OCI-LY3 (cell line): Measurements from ENCODE around the gene DSEL.
A peak's percentile ranks its signal among the peaks of the same experiment; 100 is the strongest.

Experiments used
- H2AFZ ChIP-seq: fragments of 200-600, 300-600 bp; shearing (Covaris generic); 2 replicates; pipeline ENCODE4 v1.6.0; 2014; ENCODE audit warnings: antibody characterized with exemption, low read depth, low read length
- H3K27ac ChIP-seq: fragments of 200-600, 300-600 bp; sonication (generic); 2 replicates; pipeline ENCODE4 v1.5.1; 2014; ENCODE audit warnings: mild to moderate bottlenecking, low read length, moderate library complexity, mixed read lengths
- H3K27me3 ChIP-seq: fragments of 200-600, 300-600 bp; sonication (generic); 2 replicates; pipeline ENCODE4 v1.6.1; 2014; ENCODE audit warnings: low read depth, low read length, mixed read lengths
- H3K36me3 ChIP-seq: fragments of 200-600, 300-600 bp; sonication (generic); replicated peaks from 2 replicates; pipeline ENCODE3; 2014; ENCODE audit warnings: low read depth, low read length, mixed read lengths
- H3K4me1 ChIP-seq: fragments of 300-600, 200-600 bp; sonication (generic); 2 replicates; pipeline ENCODE4 v1.6.1; 2014; ENCODE audit warnings: low read length, mixed read lengths
- H3K4me2 ChIP-seq: fragments of 200-600, 300-600 bp; sonication (generic); 2 replicates; pipeline ENCODE4 v1.6.1; 2014; ENCODE audit warnings: low read length, mixed read lengths
- H3K4me3 ChIP-seq: fragments of 300-600, 200-600 bp; sonication (generic); 2 replicates; pipeline ENCODE4 v1.5.1; 2014; ENCODE audit warnings: antibody characterized with exemption, mild to moderate bottlenecking, low read length, moderate library complexity
- H3K79me2 ChIP-seq: fragments of 300-600, 200-600 bp; shearing (Covaris generic); 2 replicates; pipeline ENCODE4 v1.6.1; 2014; ENCODE audit warnings: mild to moderate bottlenecking, low read length, mixed read lengths
- H3K9ac ChIP-seq: fragments of 300-600, 200-600 bp; shearing (Covaris generic); 2 replicates; pipeline ENCODE4 v1.6.0; 2014; ENCODE audit warnings: mild to moderate bottlenecking, low read length, moderate library complexity
- H3K9me3 ChIP-seq: fragments of 200-600, 300-600 bp; shearing (Covaris generic); 2 replicates; pipeline ENCODE4 v1.6.1; 2014; ENCODE audit warnings: low read length, mixed read lengths; ENCODE audit not compliant: insufficient read depth
- H4K20me1 ChIP-seq: fragments of 200-600, 300-600 bp; sonication (generic); 2 replicates; pipeline ENCODE4 v1.6.1; 2016; ENCODE audit warnings: low read length, mixed read lengths; ENCODE audit not compliant: insufficient read depth
- EZH2phosphoT487 ChIP-seq: fragments of 200-600 bp; shearing (Covaris generic); IDR thresholded peaks from 2 replicates; pipeline ENCODE4 v1.6.1; 2018; ENCODE audit warnings: antibody characterized with exemption, mixed run types, low read depth
- TF ChIP-seq, protein P1 (sequence below): fragments of 200-600, 300-600 bp; sonication (generic); IDR thresholded peaks from 2 replicates; pipeline ENCODE4 v1.5.1; 2014; ENCODE audit warnings: antibody characterized with exemption, low read length, low read depth

The DSEL gene

DNA sequence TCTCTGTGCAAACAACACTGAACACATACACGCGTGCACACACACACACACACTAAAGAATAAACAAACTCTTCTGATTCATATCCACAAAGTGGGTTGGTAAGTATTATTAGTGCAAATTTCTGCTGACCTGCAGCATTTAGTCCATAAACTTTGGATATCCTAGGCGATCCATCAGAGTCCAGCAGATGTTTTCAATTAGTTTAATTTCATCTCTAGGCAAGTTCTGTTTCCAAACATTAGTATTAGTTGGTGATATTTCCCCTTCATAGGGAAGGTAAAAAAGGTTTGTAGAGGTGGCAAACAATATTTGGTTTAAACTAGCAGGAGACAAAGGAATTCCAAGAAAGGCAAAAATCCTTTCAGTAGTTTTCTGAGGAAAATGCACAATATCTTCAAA is 5.7 kb downstream of the DSEL start:
- Histone ChIP-seq H3K4me1 (no peaks in the 10 kb centered on the region), H2AFZ (no peak overlapping the region), H3K27ac (no peak overlapping the region)

DNA sequence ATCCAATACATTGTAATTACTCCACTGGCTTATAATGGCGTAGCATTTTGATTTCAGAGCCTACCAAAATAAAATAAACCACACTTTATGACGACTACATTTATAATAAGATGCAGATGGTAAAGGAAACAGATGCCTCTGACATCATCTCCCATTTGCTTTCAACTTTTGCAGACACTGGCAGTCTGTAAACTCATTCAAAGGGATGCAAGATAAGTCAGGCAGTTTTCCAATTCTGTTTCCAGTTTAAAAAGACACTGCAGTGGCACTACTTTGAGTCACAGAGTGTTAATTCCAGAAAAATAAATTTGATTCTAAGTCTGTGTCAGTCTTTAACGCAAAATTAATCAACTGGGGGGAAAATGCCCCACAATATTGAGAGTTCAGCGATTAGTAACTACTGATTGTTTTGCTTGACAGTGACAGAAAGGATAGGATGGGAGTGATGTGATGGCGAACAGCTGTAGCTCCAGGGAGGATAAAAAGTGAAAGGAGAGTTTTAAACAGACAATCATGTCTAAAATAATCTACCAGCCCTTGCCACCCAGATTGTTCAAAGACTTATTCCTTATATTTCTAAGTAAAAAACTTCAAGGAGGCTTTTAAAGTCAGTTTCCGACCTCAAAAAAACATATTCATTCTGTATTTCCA is 6.7 kb downstream of the DSEL start:
- H4K20me1 ChIP-seq: no peaks in the 10 kb centered on the region
- H3K27me3 ChIP-seq: no peaks in the 10 kb centered on the region
- peak overlapping the region; percentile 19 for H2AFZ ChIP-seq
- H3K4me2 ChIP-seq: no peak overlapping the region
- TF ChIP-seq, protein P1, sequence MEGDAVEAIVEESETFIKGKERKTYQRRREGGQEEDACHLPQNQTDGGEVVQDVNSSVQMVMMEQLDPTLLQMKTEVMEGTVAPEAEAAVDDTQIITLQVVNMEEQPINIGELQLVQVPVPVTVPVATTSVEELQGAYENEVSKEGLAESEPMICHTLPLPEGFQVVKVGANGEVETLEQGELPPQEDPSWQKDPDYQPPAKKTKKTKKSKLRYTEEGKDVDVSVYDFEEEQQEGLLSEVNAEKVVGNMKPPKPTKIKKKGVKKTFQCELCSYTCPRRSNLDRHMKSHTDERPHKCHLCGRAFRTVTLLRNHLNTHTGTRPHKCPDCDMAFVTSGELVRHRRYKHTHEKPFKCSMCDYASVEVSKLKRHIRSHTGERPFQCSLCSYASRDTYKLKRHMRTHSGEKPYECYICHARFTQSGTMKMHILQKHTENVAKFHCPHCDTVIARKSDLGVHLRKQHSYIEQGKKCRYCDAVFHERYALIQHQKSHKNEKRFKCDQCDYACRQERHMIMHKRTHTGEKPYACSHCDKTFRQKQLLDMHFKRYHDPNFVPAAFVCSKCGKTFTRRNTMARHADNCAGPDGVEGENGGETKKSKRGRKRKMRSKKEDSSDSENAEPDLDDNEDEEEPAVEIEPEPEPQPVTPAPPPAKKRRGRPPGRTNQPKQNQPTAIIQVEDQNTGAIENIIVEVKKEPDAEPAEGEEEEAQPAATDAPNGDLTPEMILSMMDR: no peak
- TF ChIP-seq EZH2phosphoT487: no peak
- H3K9me3 ChIP-seq: no peaks in the 10 kb centered on the region
- H3K36me3 ChIP-seq: no peaks in the 10 kb centered on the region
- H3K4me3 ChIP-seq: no peak overlapping the region
- no peak overlapping the region for H3K9ac ChIP-seq
- no peak overlapping the region for H3K27ac ChIP-seq
- H3K79me2 ChIP-seq: no peaks in the 10 kb centered on the region
- H3K4me1 ChIP-seq: no peaks in the 10 kb centered on the region

More for the DNA sequence above, 5.7 kb downstream of the DSEL start:
- TF ChIP-seq EZH2phosphoT487: no peak
- TF ChIP-seq, protein P1: no peak
- H3K4me2 ChIP-seq: no peak overlapping the region
- H3K27me3 ChIP-seq: no peaks in the 10 kb centered on the region
- no peaks in the 10 kb centered on the region for H3K79me2 ChIP-seq
- no peak overlapping the region for H3K9ac ChIP-seq
- no peak overlapping the region for H3K4me3 ChIP-seq
- H3K36me3 ChIP-seq: no peaks in the 10 kb centered on the region
- H3K9me3 ChIP-seq: no peaks in the 10 kb centered on the region
- H4K20me1 ChIP-seq: no peaks in the 10 kb centered on the region

DNA sequence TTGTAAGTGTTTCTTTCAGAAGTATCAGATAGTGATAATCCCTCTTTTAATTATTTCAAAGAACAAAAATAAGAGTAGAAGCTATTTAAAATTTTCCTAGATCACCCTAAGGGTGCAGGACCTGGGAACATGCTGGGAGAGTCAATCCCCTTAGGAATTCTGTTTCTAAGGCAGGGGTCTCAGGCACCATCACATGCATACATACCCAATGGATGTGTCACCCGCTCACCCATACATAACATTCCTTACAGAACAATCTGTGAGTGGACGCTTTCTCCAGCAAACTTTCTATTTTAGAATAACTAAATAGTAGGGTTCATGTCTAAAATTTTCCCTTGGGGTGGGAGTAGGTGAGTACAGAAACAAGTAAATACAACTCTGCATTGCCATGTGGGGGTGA is 8.4 kb downstream of the DSEL start:
- TF ChIP-seq, protein P1: no peak
- no peak for TF ChIP-seq EZH2phosphoT487
- Histone ChIP-seq H3K4me2 (no peak overlapping the region), H3K9ac (no peak overlapping the region), H4K20me1 (no peaks in the 10 kb centered on the region), H3K27ac (no peak overlapping the region), H3K9me3 (no peaks in the 10 kb centered on the region), H3K27me3 (no peaks in the 10 kb centered on the region), H3K4me3 (no peak overlapping the region), H3K36me3 (no peaks in the 10 kb centered on the region), H3K79me2 (no peaks in the 10 kb centered on the region), H3K4me1 (no peaks in the 10 kb centered on the region), H2AFZ (no peak overlapping the region)

DNA sequence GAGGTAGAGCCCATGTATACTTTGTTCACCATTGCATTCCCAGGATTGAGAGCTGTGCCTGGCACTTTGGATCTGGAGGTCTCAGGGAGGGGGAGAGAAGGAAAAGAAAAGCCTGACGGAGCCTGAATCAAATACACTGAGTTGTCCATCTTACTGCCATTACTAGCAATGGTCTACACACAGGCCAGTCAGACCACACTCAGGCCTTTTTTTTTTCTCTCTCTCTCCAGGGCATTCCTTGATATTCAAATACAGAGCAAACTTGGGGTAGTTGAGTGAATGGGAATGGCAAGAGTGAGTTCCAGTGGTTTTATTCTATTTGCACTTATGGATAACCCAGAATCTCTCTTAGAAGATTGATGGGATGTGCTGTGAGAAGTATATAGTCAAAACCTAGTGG is 11.8 kb downstream of the DSEL start:
- H3K79me2 ChIP-seq: no peaks in the 10 kb centered on the region
- no peak overlapping the region for H3K27ac ChIP-seq
- H3K4me3 ChIP-seq: no peak overlapping the region
- no peak overlapping the region for H2AFZ ChIP-seq
- no peak overlapping the region for H3K4me2 ChIP-seq
- no peak for TF ChIP-seq EZH2phosphoT487
- TF ChIP-seq, protein P1: no peak
- no peaks in the 10 kb centered on the region for H3K4me1 ChIP-seq
- H3K9me3 ChIP-seq: no peaks in the 10 kb centered on the region
- no peaks in the 10 kb centered on the region for H3K36me3 ChIP-seq
- H3K27me3 ChIP-seq: no peaks in the 10 kb centered on the region
- H3K9ac ChIP-seq: no peak overlapping the region
- H4K20me1 ChIP-seq: no peaks in the 10 kb centered on the region
